ENCODE data around the gene PLEKHG4B. TPM values are rescaled to one million over a fixed set of nuclear protein-coding genes. Genes with fewer than 3 reads are reported as not detected.
A peak's percentile ranks its signal among the peaks of the same experiment; 100 is the strongest.
"Not testable (repeated sequence)": the region's sequence is repeated elsewhere in the genome, so short reads cannot be mapped to it uniquely, and the experiment has no call there.

PLEKHG4B gene
- total and polyA plus RNA-seq, 10 donors: under 0.01 to 0.51 (median 0.20) TPM; not detected in 2

- peaks cover 0 to 13% (median 0%) of the 10 kb centered on the region in 6 donors for H3K36me3 ChIP-seq
- no peak overlapping the region for H3K4me3 ChIP-seq
- DNase-seq: peak; percentile 67
- H3K27me3 ChIP-seq (replicated peaks in 1 of 7): peaks cover 0 to 35% (median 14%) of the 10 kb centered on the region in 7 donors
- H3K9me3 ChIP-seq: no peaks in the 10 kb centered on the region
- H3K27ac ChIP-seq: no peak overlapping the region
- intact Hi-C loops (cut with DNase I; ENCODE audit: low total_unique reads): no loop called here
- TF ChIP-seq CTCF (IDR thresholded peaks at IDR 0.05 in 8 of 11, conservative IDR thresholded peaks at IDR 0.05 in 3 of 11) (no peak), POLR2AphosphoS5 (IDR thresholded peaks at IDR 0.05) (no peak), POLR2A (IDR thresholded peaks at IDR 0.05) (no peak)
- WGBS, 5 donors: 92 to 96% (median 94%) methylated on average over 29 to 36 of the region's 36 CpGs
- peaks cover 0 to 16% (median 12%) of the 10 kb centered on the region in 6 donors for H3K4me1 ChIP-seq
Observed at GRCh38 chr5:194603-195209, 102.7 kb downstream of the PLEKHG4B start.

GRCh38 chr5:195401-196160, 103.6 kb downstream of the PLEKHG4B start:
- no peaks in the 10 kb centered on the region for H3K9me3 ChIP-seq
- peak; percentile 67 for DNase-seq
- no peak overlapping the region for H3K27ac ChIP-seq
- H3K4me1 ChIP-seq: peaks cover 0 to 15% (median 11%) of the 10 kb centered on the region in 6 donors
- H3K4me3 ChIP-seq: no peak overlapping the region
- intact Hi-C loops (cut with DNase I; ENCODE audit: low total_unique reads): no loop called here
- H3K36me3 ChIP-seq: peaks cover 0 to 15% (median 0%) of the 10 kb centered on the region in 6 donors
- 80 to 87% (median 82%) methylated on average over 33 of the region's 33 CpGs for WGBS, 5 donors
- no peak for TF ChIP-seq POLR2A (IDR thresholded peaks at IDR 0.05)
- TF ChIP-seq CTCF (IDR thresholded peaks at IDR 0.05 in 8 of 11, conservative IDR thresholded peaks at IDR 0.05 in 3 of 11): no peak
- no peak for TF ChIP-seq POLR2AphosphoS5 (IDR thresholded peaks at IDR 0.05)
- peaks cover 0 to 32% (median 14%) of the 10 kb centered on the region in 7 donors for H3K27me3 ChIP-seq (replicated peaks in 1 of 7)

- TF ChIP-seq POLR2AphosphoS5 (IDR thresholded peaks at IDR 0.05): no peak
- no peak for TF ChIP-seq CTCF (IDR thresholded peaks at IDR 0.05 in 8 of 11, conservative IDR thresholded peaks at IDR 0.05 in 3 of 11)
- Histone ChIP-seq H3K9me3 (no peaks in the 10 kb centered on the region), H3K36me3 (peaks cover 0 to 15% (median 0%) of the 10 kb centered on the region in 6 donors), H3K27me3 (replicated peaks in 1 of 7) (peaks cover 0 to 24% (median 11%) of the 10 kb centered on the region in 7 donors), H3K27ac (no peak overlapping the region), H3K4me3 (no peak overlapping the region), H3K4me1 (peaks cover 0 to 10% (median 5%) of the 10 kb centered on the region in 6 donors)
- DNase-seq: peak; percentile 61
- intact Hi-C loops (cut with DNase I; ENCODE audit: low total_unique reads): no loop called here
- WGBS, 5 donors: 74 to 94% (median 80%) methylated on average over 5 to 10 of the region's 10 CpGs
Observed at GRCh38 chr5:196350-196749, 104.4 kb downstream of the PLEKHG4B start.

GRCh38 chr5:197031-197430, 105.1 kb downstream of the PLEKHG4B start:
- peak; percentile 18 for DNase-seq
- H3K4me3 ChIP-seq; intact Hi-C loops (cut with DNase I; ENCODE audit: low total_unique reads); H3K4me1 ChIP-seq; H3K9me3 ChIP-seq; H3K27ac ChIP-seq: not testable (repeated sequence)
- H3K27me3 ChIP-seq (replicated peaks in 1 of 7): peaks cover 0 to 18% (median 4%) of the 10 kb centered on the region in 7 donors
- H3K36me3 ChIP-seq: peaks cover 0 to 15% (median 0%) of the 10 kb centered on the region in 6 donors
- WGBS, 5 donors: 60 to 81% (median 75%) methylated on average over 18 of the region's 18 CpGs

All from spleen (tissue), 11 donors.